GM18508 (cell line): Measurements from ENCODE around the gene RAPSN.

ENCODE experiments used
- ATAC-seq: cut with Tn5 transposase; IDR thresholded peaks from one replicate; pipeline ENCODE4 v1.9.1; 2021; ENCODE audit warnings: moderate number of reproducible peaks; ENCODE audit not compliant: insufficient read depth, unreplicated experiment

RAPSN gene

GRCh38 chr11:47410370-47411264, 38.3 kb downstream of the RAPSN start:
- no peak for ATAC-seq

- no peak for ATAC-seq
These were observed 39.2 kb downstream of the RAPSN start for GRCh38 chr11:47409440-47410369.

DNA sequence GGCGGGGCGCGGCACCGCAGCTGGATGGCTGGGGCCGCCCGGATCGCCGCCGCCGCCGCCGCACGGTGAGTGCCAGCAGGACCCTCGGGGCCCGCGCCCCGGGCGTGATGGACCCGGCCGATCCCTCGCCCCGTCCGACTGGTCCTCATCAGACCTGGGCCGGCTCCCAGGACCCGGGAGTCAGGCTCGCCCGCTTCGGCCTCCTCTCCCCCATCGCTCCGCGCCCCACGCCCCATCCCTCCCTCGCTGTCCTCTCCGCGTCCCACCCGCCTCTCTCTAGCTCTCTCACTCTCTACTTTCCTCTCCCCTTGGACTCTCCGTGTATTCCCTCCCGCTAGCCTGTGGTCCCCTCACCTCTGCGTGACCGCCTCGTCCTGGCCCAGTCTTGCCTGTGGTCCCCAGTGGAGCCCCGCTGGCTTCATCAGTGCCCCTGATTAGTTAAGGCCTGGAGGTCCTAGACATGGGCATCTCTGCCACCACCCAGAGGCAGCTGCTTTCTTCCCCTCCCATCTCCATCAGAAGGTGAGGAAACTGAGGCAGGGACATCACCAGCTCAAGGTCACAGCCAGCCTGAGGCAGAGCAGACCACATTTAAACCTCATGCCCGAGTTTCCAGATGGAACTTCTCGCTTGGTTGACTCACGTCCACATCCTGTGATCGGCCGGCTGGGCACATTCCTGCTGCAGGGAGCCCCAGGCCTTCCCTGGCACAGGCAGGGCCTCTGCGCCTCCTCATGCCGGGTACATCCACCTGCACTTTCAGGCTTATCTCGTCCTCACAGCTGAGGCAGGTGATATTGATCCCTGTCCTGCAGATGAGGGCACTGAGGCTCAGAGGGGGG, 40.1 kb downstream of the RAPSN start:
- no peak for ATAC-seq

- peak; percentile 63 for ATAC-seq
These were observed 41.0 kb downstream of the RAPSN start, which contains the start of gene SLC39A13 for GRCh38 chr11:47407746-47408590. TSS of gene SLC39A13 (plus strand) at chr11:47408590. CDS start at chr11:47410095, 1,505 bp downstream.

GRCh38 chr11:47406896-47407745, 41.8 kb downstream of the RAPSN start:
- ATAC-seq: no peak

DNA sequence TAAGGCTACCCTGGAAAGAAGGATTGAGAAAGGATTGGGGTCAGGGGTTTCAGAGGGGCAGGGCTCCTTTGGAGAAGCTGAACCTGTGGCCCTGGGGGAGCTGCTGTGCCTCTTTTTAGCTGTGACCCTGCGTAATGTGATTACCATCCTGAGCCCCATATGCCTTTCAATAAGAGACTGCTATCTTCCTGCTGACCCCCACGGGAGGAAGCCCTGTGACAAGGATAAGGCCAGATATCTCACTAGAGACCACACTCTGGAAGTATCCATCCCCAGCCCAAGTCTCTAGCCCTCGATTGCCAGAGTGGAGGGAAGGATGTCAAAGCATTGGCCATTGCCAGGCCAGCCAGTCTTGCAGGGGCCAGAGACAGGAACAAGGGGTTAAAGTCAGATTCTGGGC, 45.4 kb downstream of the RAPSN start:
- no peak for ATAC-seq

DNA sequence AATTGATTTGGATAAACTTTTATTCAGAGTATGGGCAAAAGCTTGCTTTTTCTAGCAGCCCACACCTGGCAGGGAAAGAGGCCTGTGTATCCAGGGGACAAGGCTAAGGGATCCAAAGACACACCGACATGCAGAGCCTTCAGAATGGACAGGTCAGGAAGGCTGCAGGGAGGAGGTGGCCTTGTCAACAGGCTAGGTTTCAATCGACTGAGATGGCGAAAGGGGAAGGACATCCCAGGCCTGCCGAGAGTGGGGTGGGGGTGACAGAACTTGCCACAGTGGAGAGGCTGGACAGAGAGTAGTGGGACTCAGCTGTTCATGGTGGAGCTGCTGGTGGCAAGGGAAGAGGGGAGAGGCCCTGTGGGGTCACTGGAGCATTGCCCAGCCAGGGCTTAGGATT, 45.8 kb downstream of the RAPSN start:
- no peak for ATAC-seq

DNA sequence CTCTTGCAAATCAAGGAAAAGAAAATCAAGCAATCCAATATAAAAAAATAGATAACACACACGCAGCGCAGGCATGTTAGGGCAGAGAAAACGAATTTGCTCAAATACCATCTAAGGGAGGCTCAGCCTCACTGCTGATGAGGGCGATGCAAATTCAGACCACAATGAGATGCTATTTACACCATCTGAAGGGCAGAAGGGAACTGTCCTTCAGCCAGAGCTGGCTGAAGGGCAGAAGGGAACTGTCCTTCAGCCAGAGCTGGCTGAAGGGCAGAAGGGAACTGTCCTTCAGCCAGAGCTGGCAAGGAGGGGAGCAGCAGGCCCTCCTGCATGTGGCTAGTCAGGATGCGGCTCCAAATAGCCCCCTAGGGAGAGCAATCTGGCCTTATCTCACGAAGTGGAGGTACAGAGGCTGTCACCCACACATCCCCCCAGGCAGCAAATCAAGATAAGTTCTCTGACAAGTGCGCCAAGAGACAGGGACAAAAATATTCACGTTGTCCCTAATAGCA, 48.1 kb downstream of the RAPSN start:
- peak; percentile 71 for ATAC-seq

DNA sequence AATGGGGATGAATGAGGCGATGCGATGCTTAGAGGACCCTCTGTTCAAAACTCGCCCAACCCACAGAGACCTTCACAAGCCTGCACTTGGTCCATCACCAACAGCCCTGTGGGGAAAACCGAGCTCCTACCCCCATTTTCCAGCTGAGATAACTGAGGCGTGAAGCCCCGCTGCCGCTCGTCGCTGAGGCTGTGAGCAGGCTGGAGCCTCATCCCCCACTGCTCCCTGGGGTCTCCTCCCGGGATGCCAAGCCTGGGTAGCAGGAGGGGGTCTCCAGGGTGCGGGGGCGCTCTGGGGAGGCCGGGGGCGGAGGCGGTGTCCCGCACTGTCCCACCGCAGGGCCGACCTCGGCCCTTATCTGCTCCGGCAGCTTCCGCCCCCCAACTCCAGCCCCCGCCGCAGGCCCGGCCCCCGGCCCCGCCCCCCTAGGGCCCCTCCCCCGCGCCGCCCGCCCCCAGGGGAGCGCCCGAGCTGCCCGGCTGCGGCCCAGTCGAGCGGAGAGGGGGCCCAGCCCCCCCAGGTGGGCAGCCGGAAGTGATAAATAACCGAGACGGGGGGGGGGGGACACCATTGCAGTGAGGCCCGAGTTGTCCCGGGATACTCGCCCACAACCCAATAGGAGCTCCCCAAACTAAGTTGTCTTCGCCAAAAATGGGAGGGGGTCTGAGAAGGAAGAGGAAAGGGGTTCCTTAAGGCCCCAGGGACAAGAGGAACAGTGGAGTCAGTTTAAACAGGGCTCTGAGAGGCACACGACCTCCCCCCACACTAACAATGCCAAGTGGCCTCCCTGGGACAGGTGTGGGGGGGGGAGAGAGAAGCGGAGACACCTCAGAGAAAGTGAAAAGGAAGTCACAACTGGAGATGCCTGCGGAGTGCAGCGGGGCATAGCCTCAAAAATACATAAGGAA, 48.8 kb downstream of the RAPSN start:
- peak; percentile 22 for ATAC-seq

DNA sequence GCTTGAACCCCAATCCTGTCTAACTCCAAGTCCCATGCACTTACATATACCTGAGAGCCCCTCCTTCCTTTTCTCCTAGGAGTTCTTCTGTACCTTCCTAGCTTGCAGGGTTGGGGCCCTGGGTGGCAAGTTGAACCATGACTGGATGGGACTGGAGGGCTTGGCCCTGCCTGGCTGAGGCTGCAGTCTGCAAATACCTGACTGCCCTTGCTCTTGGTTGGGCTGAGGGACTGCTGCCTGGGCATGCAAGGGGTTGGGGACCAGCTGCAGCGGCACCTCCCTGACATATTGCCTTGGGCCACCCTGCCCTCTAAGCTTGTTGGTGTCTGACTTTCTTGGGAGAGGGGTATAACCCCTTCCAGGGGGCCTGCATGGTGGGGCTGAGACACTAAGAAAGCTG, 50.4 kb downstream of the RAPSN start:
- ATAC-seq: no peak

DNA sequence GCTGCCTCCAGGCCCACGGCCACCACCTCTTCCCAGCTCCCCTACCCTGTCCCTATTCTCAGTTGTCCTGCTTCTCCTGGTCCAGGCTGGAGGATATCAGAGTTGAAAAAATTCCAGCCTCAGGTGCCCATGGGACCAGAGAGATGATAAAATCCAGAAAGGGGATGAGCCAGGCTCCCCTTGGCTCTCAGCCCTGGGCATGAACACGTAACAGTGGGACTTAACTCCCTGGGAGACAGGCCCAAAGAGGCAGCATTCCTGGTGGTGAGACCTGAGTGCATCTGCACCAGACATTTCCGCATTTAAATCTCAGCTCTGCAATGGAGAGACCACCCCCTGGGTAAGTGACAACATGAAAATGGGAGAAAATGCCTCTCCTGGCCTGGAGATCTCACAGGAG, 50.9 kb downstream of the RAPSN start:
- ATAC-seq: no peak

DNA sequence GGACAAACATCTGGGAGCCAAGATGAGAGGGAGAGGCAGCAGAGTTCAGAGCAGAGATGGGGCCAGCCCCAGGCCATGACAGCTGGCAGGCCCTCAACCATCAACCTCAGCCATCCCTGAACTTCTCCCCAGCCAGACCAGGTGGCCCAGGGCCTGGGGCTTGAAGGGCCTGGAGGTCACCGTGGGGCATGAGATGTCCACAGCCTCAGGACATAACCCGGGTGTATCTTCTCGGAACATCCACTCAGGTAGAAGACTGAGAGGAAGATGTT, 53.0 kb downstream of the RAPSN start:
- no peak for ATAC-seq

DNA sequence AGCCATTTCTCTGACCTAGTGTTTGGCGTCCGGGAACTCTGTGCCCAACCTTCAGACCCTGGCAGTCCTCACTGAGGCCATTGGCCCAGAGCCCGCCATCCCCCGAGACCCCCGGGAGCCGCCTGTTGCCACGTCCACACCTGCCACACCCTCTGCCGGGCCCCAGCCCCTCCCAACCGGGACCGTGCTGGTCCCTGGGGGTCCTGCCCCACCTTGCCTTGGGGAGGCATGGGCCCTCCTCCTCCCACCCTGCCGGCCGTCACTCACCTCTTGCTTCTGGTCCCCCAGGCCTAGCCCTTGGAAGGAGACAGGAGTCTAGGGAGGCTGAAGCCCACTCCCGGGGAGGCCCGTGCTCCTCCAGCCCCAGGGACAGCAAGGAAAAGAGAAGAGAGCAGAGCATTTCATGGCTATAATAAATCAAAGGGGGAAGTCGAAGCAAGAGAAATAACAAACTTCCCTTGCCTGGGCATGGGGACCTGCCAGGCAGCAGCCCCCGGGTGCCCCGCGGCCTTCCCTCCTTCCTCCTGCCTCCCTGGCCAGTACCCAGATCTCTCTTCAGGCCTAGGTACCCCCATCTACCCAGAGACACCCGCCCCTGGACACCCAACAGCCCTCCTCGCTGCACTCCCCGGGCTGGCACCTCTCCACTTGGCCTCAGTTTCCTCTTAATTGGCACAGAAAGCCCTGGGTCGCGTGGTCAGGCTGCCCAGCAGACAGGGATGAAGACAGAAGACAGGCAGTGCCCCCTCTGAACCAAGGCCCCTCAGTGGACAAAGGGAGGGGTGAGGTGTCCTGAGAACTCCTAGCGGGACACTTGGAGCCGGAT, 53.5 kb downstream of the RAPSN start:
- ATAC-seq: no peak

- no peak for ATAC-seq
These were observed 54.4 kb downstream of the RAPSN start for GRCh38 chr11:47394322-47395222.

GRCh38 chr11:47394050-47394321, 55.0 kb downstream of the RAPSN start:
- no peak for ATAC-seq
